NCI-H1105 treated with DMSO at 0.1 percent for 48 hours (cell line): Measurements from ENCODE around the gene VHLL.

Experiments
- DNase-seq: peaks from one replicate; lab custom pipeline; 2025; lab: John Stamatoyannopoulos, UW

VHLL gene

DNA sequence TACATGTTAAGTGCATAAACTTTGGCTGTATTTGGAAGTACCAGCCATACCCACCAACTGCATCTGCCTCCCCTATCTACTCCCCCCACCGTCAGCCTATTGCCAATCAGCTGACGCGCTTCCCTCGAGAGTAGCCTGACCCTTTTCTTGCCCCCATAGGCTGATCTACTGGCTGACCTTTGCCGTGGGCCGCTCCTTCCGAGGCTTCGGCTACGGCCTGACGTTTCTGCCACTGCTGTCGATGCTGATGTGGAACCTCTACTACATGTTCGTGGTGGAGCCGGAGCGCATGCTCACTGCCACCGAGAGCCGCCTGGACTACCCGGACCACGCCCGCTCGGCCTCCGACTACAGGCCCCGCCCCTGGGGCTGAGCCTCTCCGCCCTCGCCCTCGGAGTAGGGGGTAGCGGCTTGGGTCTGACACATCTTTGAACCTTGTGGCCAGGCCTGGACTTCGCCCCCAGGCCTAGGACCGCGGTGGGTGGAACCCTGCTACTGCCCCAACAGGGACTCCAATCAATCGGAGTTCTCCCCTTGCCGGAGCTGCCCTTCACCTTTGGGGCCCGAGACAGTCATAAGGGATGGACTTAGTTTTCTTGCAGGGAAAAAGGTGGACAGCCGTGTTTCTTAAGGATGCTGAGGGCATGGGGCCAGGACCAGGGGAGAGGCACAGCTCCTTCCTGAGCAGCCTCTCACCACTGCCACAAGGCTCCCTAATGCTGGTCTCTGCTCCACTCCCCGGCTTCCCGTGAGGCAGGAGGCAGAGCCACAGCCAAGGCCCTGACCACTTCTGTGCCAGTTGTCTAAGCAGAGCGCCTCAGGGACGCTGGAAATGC, 7.7 kb downstream of the VHLL start:
- DNase-seq: peak; percentile 87

- no peak for DNase-seq
Observed at GRCh38 chr1:156289857-156290256, 9.2 kb downstream of the VHLL start.

DNA sequence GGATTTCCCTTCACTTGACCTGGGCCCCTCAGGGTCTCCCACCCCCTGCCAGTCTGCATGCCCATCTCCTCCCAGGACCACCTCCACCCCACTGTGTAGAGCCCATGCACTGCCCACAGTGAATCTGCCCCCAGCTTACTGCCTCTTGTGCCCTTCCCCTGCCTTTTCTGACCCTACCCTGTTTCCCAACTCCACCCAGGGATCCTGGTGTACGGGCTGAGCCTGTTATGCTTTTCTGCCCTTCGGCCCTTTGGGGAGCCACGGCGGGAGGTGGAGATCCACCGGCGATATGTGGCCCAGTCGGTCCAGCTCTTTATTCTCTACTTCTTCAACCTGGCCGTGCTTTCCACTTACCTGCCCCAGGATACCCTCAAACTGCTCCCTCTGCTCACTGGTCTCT, 13.0 kb downstream of the VHLL start:
- DNase-seq: no peak

- DNase-seq: no peak
Observed at GRCh38 chr1:156285437-156285836, 13.7 kb downstream of the VHLL start.

- no peak for DNase-seq
Observed at GRCh38 chr1:156284757-156285156, 14.3 kb downstream of the VHLL start.

- no peak for DNase-seq
Observed at GRCh38 chr1:156284112-156284511, 15.0 kb downstream of the VHLL start, which contains the start of gene TMEM79. TMEM79 (plus strand) TSS chr1:156284325; CDS start chr1:156285227, 902 bp downstream.

DNA sequence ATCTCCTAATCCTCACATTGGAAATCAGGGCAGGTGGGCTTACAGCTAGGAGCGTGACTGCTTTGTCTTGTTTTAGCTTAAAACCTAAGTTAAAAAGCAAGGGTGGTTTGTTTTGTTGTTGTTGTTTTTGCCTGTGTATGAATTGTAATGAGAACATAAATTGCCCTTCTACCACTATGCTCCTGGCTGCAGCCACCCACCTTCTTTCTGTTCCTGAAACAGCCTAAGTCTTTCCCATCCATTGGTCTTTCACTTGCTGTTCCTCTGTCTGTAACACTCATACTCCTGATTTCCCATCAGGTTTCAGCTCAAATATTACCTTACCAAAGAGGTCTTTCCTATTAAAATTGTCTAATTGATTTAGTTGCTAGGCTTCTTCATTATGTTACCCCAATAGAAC, 15.6 kb downstream of the VHLL start:
- no peak for DNase-seq

DNA sequence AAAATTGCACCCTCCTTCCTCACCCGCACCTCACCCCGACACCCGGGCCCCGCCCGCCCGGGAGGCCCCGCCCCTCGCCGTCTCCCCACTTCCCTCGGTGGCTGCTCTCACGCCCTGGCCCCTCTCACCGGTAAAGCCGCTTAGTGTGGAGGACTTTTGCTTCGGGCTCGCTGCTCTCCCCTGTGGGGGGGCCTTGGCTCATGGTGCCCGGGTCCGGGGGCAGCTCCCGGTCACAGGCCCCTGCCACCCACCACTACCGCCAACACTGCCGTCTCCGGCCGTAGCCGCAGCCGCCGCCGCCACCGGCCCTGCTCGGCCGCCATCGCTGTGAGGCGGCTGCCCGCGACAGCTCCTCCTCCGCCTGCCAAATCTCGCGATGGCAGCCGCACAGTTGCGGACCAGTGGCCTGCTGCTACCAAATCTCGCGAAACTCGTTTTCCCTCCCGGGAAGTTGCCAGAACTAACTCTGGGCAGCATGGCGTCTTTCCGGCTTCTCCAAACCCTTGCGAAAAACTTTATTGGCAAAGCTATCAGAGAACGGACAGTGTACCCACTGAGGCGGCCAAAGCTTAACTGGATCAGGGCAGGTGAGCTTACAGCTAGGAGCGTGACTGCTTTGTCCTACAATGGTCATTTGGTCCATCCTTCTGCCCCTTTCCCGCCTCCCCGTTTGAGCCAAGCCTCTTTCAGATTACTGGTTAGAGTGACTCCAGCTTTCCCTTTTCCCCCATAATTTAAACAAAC, 16.5 kb downstream of the VHLL start, which contains the start of gene SMG5:
TSS of gene SMG5 (minus strand) at position 347 of the 744 bp plus-strand sequence. CDS start at position 202, 145 bp downstream.
- peak; percentile 98 for DNase-seq

- DNase-seq: peak; percentile 55
Observed at GRCh38 chr1:156281693-156282478, 17.2 kb downstream of the VHLL start.

DNA sequence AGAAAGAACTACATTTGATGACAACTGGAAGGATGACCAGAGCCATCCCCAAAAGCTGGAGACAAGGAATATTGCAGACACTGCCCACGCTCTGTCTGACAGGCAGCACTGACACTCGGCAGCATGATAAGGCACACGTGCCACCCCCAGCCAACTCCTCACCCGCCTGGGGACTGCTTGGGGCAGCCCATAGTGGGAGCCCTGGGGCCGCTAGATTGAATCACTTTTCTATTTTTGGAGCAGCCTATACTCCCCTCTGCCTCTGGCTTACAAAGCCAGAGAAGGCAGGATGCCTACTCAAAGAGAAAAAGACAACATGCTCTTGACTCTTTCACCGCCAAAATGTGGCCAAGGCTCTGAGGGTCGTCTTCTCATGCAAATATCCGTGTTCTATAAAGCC, 17.8 kb downstream of the VHLL start:
- no peak for DNase-seq

- DNase-seq: no peak
Observed at GRCh38 chr1:156279837-156280236, 19.3 kb downstream of the VHLL start.

DNA sequence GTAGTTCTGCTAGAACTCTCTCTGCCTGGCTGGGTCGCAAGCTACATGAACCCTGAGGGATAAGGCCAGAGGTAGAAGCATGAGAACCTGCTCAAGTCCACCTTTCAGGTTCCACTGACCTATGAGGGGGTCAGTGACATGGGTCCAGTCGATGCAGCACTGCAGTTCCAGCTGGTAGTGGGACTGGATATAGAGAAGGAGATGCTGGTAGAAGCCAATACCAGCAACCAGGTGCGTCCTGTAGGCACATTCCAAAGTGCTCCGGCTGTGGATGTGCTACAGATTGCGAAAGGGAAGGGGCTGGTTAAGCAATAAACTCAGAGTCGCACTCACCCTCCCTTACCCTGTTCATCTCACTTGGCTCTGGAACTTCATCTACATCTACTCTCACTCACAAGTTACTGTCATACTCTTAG, 22.1 kb downstream of the VHLL start:
- no peak for DNase-seq

DNA sequence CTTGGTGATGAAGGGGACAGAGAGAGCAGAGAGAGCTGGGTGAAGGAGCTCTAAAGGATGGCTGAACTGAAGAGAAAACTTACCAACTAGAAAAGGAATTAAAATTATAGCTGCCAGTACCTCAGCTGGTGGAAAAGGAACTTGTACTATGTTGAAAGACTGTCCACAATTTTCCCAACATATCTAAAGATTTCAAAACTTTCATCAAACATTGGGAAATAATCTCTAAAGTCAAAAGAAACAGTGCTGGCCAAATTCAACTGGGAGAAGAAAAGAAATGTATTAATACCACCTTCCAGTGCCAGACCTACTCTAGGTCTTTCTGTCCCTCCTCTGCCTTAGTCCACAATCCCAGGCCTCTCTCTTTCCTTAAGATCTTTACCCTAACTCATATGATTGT, 22.6 kb downstream of the VHLL start:
- DNase-seq: no peak

GRCh38 chr1:156270314-156270713, 28.8 kb downstream of the VHLL start:
- DNase-seq: no peak

- no peak for DNase-seq
Observed at GRCh38 chr1:156268336-156268735, 30.8 kb downstream of the VHLL start.

DNA sequence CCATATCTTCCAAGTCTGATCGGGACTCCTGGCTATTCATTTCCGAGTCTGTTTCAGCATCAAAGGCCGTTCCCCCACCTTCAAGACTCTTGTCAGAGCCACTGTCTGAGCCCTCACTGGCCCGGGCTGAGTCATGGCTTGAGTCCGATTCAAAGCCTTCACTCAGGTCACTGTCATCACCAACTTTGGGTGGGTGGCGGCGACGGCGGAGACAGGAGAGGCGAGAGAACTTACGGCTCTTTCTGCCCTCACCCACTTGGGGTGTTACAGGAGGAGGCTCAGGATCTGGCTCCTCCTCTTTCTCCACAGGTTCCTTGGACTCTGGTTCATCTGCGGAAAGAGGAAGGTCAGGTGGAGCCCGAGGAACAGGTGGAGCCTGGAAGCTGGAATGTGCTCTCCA, 33.1 kb downstream of the VHLL start:
- DNase-seq: no peak

DNA sequence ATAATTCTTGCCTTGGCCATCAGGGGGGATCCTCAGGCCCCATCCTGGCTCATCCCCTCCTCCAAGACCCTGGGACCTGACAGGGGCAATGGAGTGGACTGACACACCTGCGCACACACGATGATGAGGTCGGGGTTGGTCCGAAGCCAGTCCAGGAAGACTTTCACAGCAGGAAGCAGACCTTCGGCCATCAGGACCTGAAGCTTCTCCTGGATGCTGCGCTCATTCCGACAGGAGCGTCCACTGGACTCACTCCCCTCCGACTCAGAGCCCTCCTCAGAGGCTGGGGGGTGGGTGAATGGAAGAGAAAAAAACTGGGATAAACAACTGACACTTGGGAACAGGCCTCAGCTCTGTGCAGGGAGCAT, 35.8 kb downstream of the VHLL start:
- no peak for DNase-seq

DNA sequence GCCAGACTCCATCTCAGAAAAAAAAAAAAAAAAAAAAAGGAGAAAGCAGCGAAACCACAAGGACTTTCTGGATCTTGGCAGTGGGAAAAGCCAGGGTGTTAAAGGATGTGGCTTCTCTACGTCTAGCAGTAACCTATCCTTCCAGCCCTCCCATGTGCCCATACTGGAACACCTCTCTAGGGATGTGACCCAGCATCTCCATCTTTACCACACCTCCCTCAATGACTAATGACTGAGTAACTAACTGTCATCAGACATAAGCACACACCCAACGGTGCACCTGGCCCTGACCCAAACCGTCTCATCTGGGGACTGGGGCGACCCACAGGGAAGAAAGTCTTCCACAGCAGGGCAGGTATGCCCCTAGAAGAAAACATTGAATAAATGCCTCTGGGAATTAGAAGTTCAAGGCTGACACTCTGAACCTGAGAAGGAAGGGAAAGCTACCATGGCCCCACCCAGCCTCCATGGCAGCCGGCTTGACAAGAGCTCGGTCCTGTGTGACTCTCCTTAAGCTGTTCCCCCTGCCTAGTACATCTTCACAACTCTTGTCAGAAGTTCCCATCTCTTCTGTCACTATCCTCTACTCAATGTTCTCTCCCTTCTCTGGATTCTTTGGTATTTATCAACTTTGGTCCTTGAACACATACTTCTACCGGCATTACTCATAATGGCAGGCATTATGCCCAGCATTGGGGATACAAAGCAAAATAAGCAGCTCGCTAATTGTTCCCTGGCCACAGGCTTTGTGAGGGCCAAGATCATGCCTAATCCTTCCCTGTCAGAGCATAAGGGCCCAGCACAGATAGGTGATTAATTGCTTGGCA, 36.4 kb downstream of the VHLL start:
- DNase-seq: no peak

GRCh38 chr1:156260896-156261295, 38.2 kb downstream of the VHLL start:
- DNase-seq: no peak

GRCh38 chr1:156259805-156260204, 39.3 kb downstream of the VHLL start:
- no peak for DNase-seq

GRCh38 chr1:156258859-156259258, 40.2 kb downstream of the VHLL start:
- no peak for DNase-seq

GRCh38 chr1:156257711-156258110, 41.4 kb downstream of the VHLL start:
- DNase-seq: no peak
